D721Med (cell line): ENCODE data around the gene GGA2.
"Not testable (repeated sequence)": the region's sequence is repeated elsewhere in the genome, so short reads cannot be mapped to it uniquely, and the experiment has no call there.

Experiments
- DNase-seq: peaks from one replicate; pipeline ENCODE4 v3.0.0; 2011; ENCODE audit warnings: low spot score; ENCODE audit not compliant: insufficient read length
- FAIRE-seq: peaks from 2 replicates; lab custom pipeline; 2011; peaks lifted over from hg19 to GRCh38; lab: Jason Lieb, UNC
- TF ChIP-seq, protein P1 (sequence below): IDR thresholded peaks from 2 replicates; pipeline ENCODE4 v1.5.1; 2012; ENCODE audit warnings: mild to moderate bottlenecking, control low read depth; ENCODE audit not compliant: insufficient read depth; ENCODE audit errors: missing control alignments

The GGA2 gene

GRCh38 chr16:23549938-23550337, 39.6 kb upstream of the GGA2 start:
- TF ChIP-seq, protein P1, sequence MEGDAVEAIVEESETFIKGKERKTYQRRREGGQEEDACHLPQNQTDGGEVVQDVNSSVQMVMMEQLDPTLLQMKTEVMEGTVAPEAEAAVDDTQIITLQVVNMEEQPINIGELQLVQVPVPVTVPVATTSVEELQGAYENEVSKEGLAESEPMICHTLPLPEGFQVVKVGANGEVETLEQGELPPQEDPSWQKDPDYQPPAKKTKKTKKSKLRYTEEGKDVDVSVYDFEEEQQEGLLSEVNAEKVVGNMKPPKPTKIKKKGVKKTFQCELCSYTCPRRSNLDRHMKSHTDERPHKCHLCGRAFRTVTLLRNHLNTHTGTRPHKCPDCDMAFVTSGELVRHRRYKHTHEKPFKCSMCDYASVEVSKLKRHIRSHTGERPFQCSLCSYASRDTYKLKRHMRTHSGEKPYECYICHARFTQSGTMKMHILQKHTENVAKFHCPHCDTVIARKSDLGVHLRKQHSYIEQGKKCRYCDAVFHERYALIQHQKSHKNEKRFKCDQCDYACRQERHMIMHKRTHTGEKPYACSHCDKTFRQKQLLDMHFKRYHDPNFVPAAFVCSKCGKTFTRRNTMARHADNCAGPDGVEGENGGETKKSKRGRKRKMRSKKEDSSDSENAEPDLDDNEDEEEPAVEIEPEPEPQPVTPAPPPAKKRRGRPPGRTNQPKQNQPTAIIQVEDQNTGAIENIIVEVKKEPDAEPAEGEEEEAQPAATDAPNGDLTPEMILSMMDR = no peak
- FAIRE-seq = no peak
- DNase-seq = no peak

DNA sequence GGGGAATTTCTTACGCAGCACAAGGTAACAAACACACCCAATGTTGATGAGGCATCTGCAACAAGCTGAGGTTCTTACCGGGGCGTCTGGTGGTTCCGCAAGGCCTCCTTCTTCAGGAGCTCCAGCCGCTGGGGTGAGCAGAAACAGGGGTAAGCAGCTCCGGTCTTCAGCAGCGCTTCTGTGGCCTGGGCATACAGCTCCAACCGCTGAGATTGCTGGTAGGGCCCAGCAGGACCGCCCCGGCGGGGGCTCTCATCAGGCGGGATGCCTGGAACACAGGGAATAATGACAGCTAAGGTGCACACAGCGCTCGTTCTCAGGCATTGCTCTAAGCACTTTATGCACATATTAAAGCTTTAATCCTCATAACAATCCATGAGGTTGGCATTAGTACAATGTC, 34.1 kb upstream of the GGA2 start:
- DNase-seq (no peak), FAIRE-seq (no peak)
- TF ChIP-seq, protein P1 = no peak

DNA sequence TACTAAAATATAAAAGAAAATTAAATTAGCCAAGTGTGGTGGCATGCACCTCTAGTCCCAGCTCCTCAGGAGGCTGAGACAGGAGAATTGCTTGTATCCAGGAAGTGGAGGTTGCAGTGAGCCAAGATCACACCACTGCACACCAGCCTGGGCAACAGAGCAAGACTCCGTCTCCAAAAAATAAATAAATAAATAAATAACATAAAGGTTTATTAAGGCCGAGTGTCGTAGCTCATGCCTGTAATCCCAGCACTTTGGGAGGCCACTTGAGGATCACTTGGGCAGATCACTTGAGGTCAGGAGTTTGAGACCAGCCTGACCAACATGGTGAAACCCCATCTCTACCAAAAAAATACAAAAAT, 30.5 kb upstream of the GGA2 start:
- not testable (repeated sequence) for DNase-seq, FAIRE-seq

DNA sequence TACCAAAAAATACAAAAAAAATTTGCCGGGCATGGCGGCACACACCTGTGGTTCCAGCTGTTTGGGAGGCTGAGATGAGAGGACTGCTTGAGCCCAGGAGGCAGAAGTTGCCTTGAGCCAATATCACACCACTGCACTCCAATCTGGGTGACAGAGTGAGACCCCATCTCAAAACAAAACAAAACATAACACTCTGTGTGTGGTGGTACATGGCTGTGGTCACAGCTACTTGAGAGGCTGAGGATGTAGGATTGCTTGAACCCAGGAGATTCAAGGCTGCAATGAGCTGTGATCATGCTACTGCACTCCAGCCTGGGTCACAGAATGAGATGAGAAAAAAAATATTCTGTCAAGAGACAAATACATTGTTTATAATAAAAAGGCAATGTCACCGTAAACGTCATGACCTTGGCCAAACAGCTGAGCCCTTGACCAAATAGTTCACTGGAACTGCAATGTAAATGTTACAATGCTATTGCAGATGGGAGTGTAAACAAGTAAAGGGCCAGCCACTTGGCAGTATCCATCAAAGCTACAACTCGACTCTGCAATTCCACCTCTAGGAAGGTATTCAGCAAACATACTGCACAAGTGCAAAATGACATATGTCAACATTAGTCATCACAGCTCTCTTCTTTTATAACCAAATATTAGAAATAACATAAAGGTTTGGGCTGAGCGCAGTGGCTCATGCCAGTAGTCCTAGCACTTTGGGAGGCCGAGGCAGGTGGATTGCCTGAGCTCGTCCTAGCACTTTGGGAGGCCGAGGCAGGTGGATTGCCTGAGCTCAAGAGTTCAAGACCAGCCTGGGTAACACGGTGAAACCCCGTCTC, 29.9 kb upstream of the GGA2 start:
- DNase-seq = no peak
- no peak for FAIRE-seq
- TF ChIP-seq, protein P1 = no peak

DNA sequence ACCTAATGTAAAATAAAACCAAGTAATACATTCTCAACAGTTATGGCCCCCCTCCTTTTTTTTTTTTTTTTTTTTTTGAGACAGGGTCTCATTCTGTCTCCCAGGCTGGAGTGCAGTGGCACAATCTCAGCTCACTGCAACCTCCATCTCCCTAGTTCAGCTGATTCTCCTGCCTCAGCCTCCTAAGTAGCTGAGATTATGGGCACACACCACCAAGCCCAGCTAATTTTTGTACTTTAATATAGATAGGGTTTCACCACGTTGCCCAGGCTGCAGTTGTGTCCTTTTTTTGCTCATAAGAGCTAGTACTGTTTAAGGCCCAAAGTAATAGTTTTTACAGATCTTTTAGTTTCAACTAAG, 28.6 kb upstream of the GGA2 start:
- TF ChIP-seq, protein P1 = no peak
- DNase-seq (no peak), FAIRE-seq (no peak)

GRCh38 chr16:23537390-23537789, 27.1 kb upstream of the GGA2 start:
- TF ChIP-seq, protein P1 = no peak
- FAIRE-seq = no peak
- DNase-seq = no peak

DNA sequence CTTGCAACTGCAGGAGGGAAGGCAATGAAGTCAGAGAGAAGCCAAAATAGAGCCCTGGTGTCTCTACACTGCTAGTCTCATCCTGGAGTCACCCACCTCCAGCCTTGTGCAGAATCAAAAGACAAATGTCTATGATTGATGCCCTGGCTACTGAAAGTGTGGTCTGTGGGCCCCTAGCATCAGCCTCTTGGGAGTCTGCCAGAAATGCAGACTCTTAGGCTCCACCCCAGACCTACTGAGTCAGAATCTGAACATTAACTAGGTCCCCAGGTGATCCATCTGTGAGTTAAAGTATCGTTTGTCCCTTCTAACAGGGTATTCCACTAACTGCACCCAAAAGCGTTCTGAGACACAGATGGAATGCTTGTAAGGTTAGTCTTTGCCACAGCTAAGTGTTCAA, 25.6 kb upstream of the GGA2 start:
- TF ChIP-seq, protein P1 = no peak
- FAIRE-seq = no peak
- no peak for DNase-seq
